KMS-11 (cell line): ENCODE data around the gene PRKG2.

Source experiments
- H2AFZ ChIP-seq: fragments of 200-600 bp; sonication (generic); 2 replicates; pipeline ENCODE4 v1.6.1; 2016; ENCODE audit warnings: antibody characterized with exemption, mixed run types, low read depth
- H3K27ac ChIP-seq: fragments of 200-600 bp; sonication (generic); 2 replicates; pipeline ENCODE4 v1.6.1; 2016; ENCODE audit warnings: mild to moderate bottlenecking, mixed run types
- H3K27me3 ChIP-seq: fragments of 200-600 bp; sonication (generic); 2 replicates; pipeline ENCODE4 v1.6.1; 2017; ENCODE audit warnings: mild to moderate bottlenecking, low read depth, mixed run types, moderate library complexity; ENCODE audit not compliant: insufficient read depth
- H3K36me3 ChIP-seq: fragments of 200-600 bp; sonication (generic); 2 replicates; pipeline ENCODE4 v1.6.1; 2017; ENCODE audit warnings: mild to moderate bottlenecking, mixed run types; ENCODE audit not compliant: insufficient read depth
- H3K4me1 ChIP-seq: fragments of 200-600 bp; sonication (generic); 2 replicates; pipeline ENCODE4 v1.6.1; 2016; ENCODE audit warnings: mild to moderate bottlenecking, low read depth, mixed run types; ENCODE audit not compliant: poor library complexity, severe bottlenecking
- H3K4me2 ChIP-seq: fragments of 200-600 bp; sonication (generic); 2 replicates; pipeline ENCODE4 v1.7.0; 2016; ENCODE audit warnings: mild to moderate bottlenecking, mixed run types
- H3K4me3 ChIP-seq: fragments of 200-600 bp; sonication (generic); IDR thresholded peaks from 2 replicates; pipeline ENCODE4 v1.6.1; 2017; ENCODE audit warnings: low read depth, low read length, mixed read lengths; ENCODE audit not compliant: insufficient read depth
- H3K79me2 ChIP-seq: fragments of 200-600 bp; sonication (generic); 2 replicates; pipeline ENCODE4 v1.6.1; 2016; ENCODE audit warnings: low read depth, mixed run types; ENCODE audit not compliant: insufficient read depth
- H3K9ac ChIP-seq: fragments of 200-600 bp; sonication (generic); 2 replicates; pipeline ENCODE4 v1.6.1; 2016; ENCODE audit warnings: mild to moderate bottlenecking, mixed run types
- H4K20me1 ChIP-seq: fragments of 200-600 bp; sonication (generic); 2 replicates; pipeline ENCODE4 v1.6.1; 2016; ENCODE audit warnings: mild to moderate bottlenecking, mixed run types; ENCODE audit not compliant: insufficient read depth
- TF ChIP-seq, protein P1 (sequence below): fragments of 200-600 bp; sonication (generic); conservative IDR thresholded peaks from 2 replicates; pipeline ENCODE4 v1.6.1; 2017; ENCODE audit warnings: low read depth, mild to moderate bottlenecking, antibody characterized with exemption, low read length, moderate library complexity, mixed read lengths

PRKG2 gene

DNA sequence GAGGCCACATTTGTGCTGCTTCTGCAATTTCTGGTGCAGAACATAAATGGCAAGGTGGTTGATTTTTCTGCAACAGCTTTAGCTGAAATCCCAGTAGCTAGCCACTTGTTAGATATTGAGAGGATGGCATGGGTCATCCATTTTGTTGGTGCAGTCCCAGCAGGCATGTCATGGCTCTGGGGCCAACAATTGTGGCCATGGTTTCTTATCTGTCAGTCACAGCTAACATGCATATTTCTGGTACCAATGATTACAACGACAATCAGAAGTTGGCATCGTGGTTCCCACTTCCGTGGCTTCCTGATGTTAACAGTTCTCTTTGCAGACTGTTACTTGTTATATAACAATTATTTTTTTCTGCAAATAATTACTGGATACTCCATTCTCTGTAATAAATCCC, 42.8 kb upstream of the PRKG2 start:
- Histone ChIP-seq H3K27me3 (no peaks in the 10 kb centered on the region), H3K4me1 (no peaks in the 10 kb centered on the region), H3K4me3 (no peak overlapping the region), H3K36me3 (no peaks in the 10 kb centered on the region), H3K27ac (no peak overlapping the region), H3K4me2 (no peak overlapping the region), H3K79me2 (no peaks in the 10 kb centered on the region), H3K9ac (no peak overlapping the region), H4K20me1 (no peaks in the 10 kb centered on the region), H2AFZ (no peak overlapping the region)
- TF ChIP-seq, protein P1, sequence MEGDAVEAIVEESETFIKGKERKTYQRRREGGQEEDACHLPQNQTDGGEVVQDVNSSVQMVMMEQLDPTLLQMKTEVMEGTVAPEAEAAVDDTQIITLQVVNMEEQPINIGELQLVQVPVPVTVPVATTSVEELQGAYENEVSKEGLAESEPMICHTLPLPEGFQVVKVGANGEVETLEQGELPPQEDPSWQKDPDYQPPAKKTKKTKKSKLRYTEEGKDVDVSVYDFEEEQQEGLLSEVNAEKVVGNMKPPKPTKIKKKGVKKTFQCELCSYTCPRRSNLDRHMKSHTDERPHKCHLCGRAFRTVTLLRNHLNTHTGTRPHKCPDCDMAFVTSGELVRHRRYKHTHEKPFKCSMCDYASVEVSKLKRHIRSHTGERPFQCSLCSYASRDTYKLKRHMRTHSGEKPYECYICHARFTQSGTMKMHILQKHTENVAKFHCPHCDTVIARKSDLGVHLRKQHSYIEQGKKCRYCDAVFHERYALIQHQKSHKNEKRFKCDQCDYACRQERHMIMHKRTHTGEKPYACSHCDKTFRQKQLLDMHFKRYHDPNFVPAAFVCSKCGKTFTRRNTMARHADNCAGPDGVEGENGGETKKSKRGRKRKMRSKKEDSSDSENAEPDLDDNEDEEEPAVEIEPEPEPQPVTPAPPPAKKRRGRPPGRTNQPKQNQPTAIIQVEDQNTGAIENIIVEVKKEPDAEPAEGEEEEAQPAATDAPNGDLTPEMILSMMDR: no peak

- Histone ChIP-seq H3K79me2 (no peaks in the 10 kb centered on the region), H3K4me2 (no peak overlapping the region), H3K36me3 (no peaks in the 10 kb centered on the region), H2AFZ (no peak overlapping the region), H3K27ac (no peak overlapping the region), H3K4me3 (no peak overlapping the region), H3K27me3 (no peaks in the 10 kb centered on the region), H4K20me1 (no peaks in the 10 kb centered on the region), H3K9ac (no peak overlapping the region), H3K4me1 (no peaks in the 10 kb centered on the region)
- TF ChIP-seq, protein P1: no peak
Observed at GRCh38 chr4:81257021-81257420, 42.0 kb upstream of the PRKG2 start.

DNA sequence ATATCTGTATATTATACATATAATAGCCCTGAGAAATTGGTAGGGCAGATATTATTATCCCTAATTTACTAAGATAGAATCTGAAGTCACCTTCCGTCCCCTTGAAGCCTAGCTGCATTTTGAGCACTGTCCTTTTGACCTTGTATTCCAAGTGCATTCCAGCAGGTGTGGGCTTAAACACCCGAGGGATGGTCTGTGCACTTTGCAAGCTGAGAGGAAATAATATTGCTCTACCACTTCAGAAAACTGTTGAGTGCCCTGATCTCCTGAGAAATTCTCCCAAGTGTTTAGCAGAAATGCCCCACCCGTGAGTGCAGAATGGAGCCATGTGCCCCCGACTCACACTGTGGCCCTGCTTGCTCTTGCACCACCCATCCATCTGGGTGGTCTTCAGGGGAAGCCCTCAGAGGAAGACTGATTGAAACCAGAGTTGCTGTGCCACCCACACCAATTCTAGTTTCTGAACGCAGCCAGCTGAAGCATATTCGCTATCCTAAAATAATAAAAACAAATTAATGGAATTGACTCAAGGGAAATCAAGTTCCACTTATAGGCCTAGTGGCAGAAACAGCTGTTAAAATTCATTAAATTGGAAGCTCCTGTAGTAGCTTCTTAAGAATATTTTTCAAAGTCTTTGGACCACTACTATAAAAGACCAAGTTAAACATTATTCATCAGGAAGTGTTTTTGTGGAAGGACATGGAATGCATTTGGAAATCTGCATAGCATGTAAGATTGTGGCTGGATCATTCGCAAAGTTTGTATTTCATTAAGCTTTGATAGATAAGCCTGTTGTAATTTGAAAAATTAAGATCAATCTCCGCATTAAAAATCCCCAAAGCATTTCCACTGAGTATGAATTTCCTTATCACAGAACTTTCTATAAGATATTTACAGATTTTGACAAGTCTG, 41.3 kb upstream of the PRKG2 start:
- no peaks in the 10 kb centered on the region for H3K27me3 ChIP-seq
- TF ChIP-seq, protein P1: no peak
- no peaks in the 10 kb centered on the region for H3K79me2 ChIP-seq
- H3K36me3 ChIP-seq: no peaks in the 10 kb centered on the region
- no peak overlapping the region for H3K9ac ChIP-seq
- H3K4me3 ChIP-seq: no peak overlapping the region
- H4K20me1 ChIP-seq: no peaks in the 10 kb centered on the region
- H3K4me2 ChIP-seq: no peak overlapping the region
- no peak overlapping the region for H3K27ac ChIP-seq
- H3K4me1 ChIP-seq: no peaks in the 10 kb centered on the region
- H2AFZ ChIP-seq: no peak overlapping the region

DNA sequence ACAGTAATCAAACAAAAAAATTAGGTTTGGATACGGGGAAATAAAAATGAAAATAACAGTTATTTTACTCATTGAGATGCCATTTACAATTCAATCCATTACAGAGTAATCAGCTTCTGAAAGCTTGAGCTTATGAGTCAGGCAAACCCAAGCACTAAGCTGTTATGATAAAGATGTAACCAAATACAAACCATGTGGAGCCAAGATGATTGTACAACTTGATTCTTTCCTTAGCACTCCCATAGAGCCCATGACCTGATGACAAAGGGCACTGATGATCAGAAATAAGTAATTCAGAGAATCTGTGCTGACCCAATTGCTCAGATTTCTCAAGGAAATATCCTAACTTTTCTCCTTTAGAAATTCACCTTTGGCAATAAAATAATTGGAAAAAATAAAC, 40.5 kb upstream of the PRKG2 start:
- Histone ChIP-seq H4K20me1 (no peaks in the 10 kb centered on the region), H2AFZ (no peak overlapping the region), H3K36me3 (no peaks in the 10 kb centered on the region), H3K4me2 (no peak overlapping the region), H3K4me3 (no peak overlapping the region), H3K27ac (no peak overlapping the region), H3K9ac (no peak overlapping the region), H3K79me2 (no peaks in the 10 kb centered on the region), H3K27me3 (no peaks in the 10 kb centered on the region), H3K4me1 (no peaks in the 10 kb centered on the region)
- TF ChIP-seq, protein P1: no peak
